Activated effector memory CD4-positive, alpha-beta T cell treated with anti-CD3 and anti-CD28 coated beads, Interleukin-2, amount 50 U/mL, for 16 hours (primary cell): ENCODE data around the gene GNAI1.

Source experiments
- DNase-seq: peaks from one replicate; pipeline ENCODE4 v3.0.0-alpha.2; 2020

The GNAI1 gene

GRCh38 chr7:80165177-80165576, 30.5 kb downstream of the GNAI1 start:
- no peak for DNase-seq

GRCh38 chr7:80170445-80170844, 35.8 kb downstream of the GNAI1 start:
- DNase-seq, result no peak

GRCh38 chr7:80172387-80172786, 37.8 kb downstream of the GNAI1 start:
- DNase-seq, result no peak

- DNase-seq, result no peak
Measured at GRCh38 chr7:80175744-80176143, 41.1 kb downstream of the GNAI1 start.

- DNase-seq, result no peak
Measured at GRCh38 chr7:80181411-80181810, 46.8 kb downstream of the GNAI1 start.

GRCh38 chr7:80182630-80183276, 48.1 kb downstream of the GNAI1 start:
- DNase-seq, result no peak

- DNase-seq, result no peak
Measured at GRCh38 chr7:80183351-80183750, 48.7 kb downstream of the GNAI1 start.

- DNase-seq, result no peak
Measured at GRCh38 chr7:80183900-80184685, 49.5 kb downstream of the GNAI1 start.

- DNase-seq, result no peak
Measured at GRCh38 chr7:80184693-80185092, 50.1 kb downstream of the GNAI1 start.

- no peak for DNase-seq
Measured at GRCh38 chr7:80185571-80185970, 50.9 kb downstream of the GNAI1 start.

- no peak for DNase-seq
Measured at GRCh38 chr7:80186721-80187120, 52.1 kb downstream of the GNAI1 start.

- no peak for DNase-seq
Measured at GRCh38 chr7:80187279-80187678, 52.6 kb downstream of the GNAI1 start.

- DNase-seq, result no peak
Measured at GRCh38 chr7:80187727-80188126, 53.1 kb downstream of the GNAI1 start.

- DNase-seq, result no peak
Measured at GRCh38 chr7:80189638-80190037, 55.0 kb downstream of the GNAI1 start.

- DNase-seq, result no peak
Measured at GRCh38 chr7:80197627-80198026, 63.0 kb downstream of the GNAI1 start.

- no peak for DNase-seq
Measured at GRCh38 chr7:80199051-80199450, 64.4 kb downstream of the GNAI1 start.

GRCh38 chr7:80204454-80204853, 69.8 kb downstream of the GNAI1 start:
- no peak for DNase-seq

GRCh38 chr7:80204919-80205318, 70.3 kb downstream of the GNAI1 start:
- DNase-seq, result no peak

- no peak for DNase-seq
Measured at GRCh38 chr7:80206763-80207162, 72.1 kb downstream of the GNAI1 start.

GRCh38 chr7:80207501-80207900, 72.9 kb downstream of the GNAI1 start:
- no peak for DNase-seq

- DNase-seq, result no peak
Measured at GRCh38 chr7:80208700-80209099, 74.1 kb downstream of the GNAI1 start.

- DNase-seq, result no peak
Measured at GRCh38 chr7:80210400-80210799, 75.8 kb downstream of the GNAI1 start.

GRCh38 chr7:80213814-80214213, 79.2 kb downstream of the GNAI1 start:
- no peak for DNase-seq

GRCh38 chr7:80215734-80216133, 81.1 kb downstream of the GNAI1 start:
- DNase-seq, result no peak
